Chondrocyte (in vitro differentiated cells): ENCODE data around the gene SLC5A9. TPM values are rescaled to one million over a fixed set of nuclear protein-coding genes. Genes with fewer than 3 reads are reported as not detected.

Experiments
- DNase-seq: peaks from one replicate; pipeline ENCODE4 v3.0.0; 2021; ENCODE audit warnings: mixed read lengths, low spot score
- H3K27ac Mint-ChIP-seq: one replicate; pipeline ENCODE4 v1.8.0; 2021; ENCODE audit warnings: mild to moderate bottlenecking, moderate library complexity, mixed read lengths; ENCODE audit not compliant: unreplicated experiment
- H3K27me3 Mint-ChIP-seq: 2 replicates; pipeline ENCODE4 v1.8.0; 2021; ENCODE audit warnings: low read depth, mixed read lengths
- H3K36me3 Mint-ChIP-seq: 2 replicates; pipeline ENCODE4 v1.8.0; 2021; ENCODE audit warnings: low read depth, mixed read lengths
- H3K4me1 Mint-ChIP-seq: 2 replicates; pipeline ENCODE4 v1.8.0; 2021; ENCODE audit warnings: low read depth, mild to moderate bottlenecking, mixed read lengths
- H3K4me3 Mint-ChIP-seq: one replicate; pipeline ENCODE4 v1.8.0; 2021; ENCODE audit warnings: mild to moderate bottlenecking, moderate library complexity, mixed read lengths; ENCODE audit not compliant: unreplicated experiment
- H3K9me3 Mint-ChIP-seq: 2 replicates; pipeline ENCODE4 v1.8.0; 2021; ENCODE audit warnings: low read depth, mixed read lengths
- total RNA-seq: library from RNA; stranded (reverse); gene quantifications from 3 replicates; pipeline ENCODE4 v1.2.1, GENCODE V29; 2021
- TF ChIP-seq, protein P1 (sequence below): fragments of 200-600 bp; sonication (generic); IDR thresholded peaks from 2 replicates; pipeline ENCODE4 v1.5.0; 2021; ENCODE audit warnings: antibody characterized with exemption, mild to moderate bottlenecking, moderate library complexity

Gene SLC5A9
- total RNA-seq, 1 donor from 2014 or later, result not detected

DNA sequence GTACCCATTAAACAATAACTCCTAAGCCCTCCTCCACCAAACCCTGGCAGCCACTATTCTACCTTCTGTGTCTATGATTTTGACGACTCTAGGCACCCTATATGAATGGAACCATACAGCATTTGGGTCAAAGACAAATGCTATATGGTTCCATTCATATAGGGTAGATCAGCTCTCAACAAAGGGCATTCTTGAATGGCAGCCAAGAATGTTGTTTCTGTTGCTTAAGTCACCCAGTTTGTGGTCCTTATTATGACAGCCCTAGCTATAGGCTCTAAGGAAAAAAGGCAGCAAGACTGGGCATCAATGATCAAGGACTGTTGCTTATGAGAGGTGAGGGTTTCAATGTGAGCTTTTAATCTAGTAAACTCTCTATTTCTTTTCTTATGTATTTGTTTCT lies 4.7 kb upstream of the SLC5A9 start:
- no peak overlapping the region for H3K4me3 Mint-ChIP-seq
- TF ChIP-seq, protein P1, sequence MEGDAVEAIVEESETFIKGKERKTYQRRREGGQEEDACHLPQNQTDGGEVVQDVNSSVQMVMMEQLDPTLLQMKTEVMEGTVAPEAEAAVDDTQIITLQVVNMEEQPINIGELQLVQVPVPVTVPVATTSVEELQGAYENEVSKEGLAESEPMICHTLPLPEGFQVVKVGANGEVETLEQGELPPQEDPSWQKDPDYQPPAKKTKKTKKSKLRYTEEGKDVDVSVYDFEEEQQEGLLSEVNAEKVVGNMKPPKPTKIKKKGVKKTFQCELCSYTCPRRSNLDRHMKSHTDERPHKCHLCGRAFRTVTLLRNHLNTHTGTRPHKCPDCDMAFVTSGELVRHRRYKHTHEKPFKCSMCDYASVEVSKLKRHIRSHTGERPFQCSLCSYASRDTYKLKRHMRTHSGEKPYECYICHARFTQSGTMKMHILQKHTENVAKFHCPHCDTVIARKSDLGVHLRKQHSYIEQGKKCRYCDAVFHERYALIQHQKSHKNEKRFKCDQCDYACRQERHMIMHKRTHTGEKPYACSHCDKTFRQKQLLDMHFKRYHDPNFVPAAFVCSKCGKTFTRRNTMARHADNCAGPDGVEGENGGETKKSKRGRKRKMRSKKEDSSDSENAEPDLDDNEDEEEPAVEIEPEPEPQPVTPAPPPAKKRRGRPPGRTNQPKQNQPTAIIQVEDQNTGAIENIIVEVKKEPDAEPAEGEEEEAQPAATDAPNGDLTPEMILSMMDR, result no peak
- no peak overlapping the region for H3K27ac Mint-ChIP-seq
- DNase-seq, result no peak
- H3K36me3 Mint-ChIP-seq, result no peaks in the 10 kb centered on the region
- H3K9me3 Mint-ChIP-seq, result peaks cover 3% of the 10 kb centered on the region
- H3K27me3 Mint-ChIP-seq, result peaks cover 26% of the 10 kb centered on the region
- no peaks in the 10 kb centered on the region for H3K4me1 Mint-ChIP-seq

- Mint-ChIP-seq H3K27me3 (peaks cover 14% of the 10 kb centered on the region), H3K27ac (no peak overlapping the region), H3K4me3 (no peak overlapping the region), H3K9me3 (peaks cover 3% of the 10 kb centered on the region), H3K4me1 (no peaks in the 10 kb centered on the region), H3K36me3 (no peaks in the 10 kb centered on the region)
- TF ChIP-seq, protein P1, result no peak
- DNase-seq, result no peak
Measured at GRCh38 chr1:48219803-48220202, 2.7 kb upstream of the SLC5A9 start.

- no peaks in the 10 kb centered on the region for H3K4me1 Mint-ChIP-seq
- no peak for DNase-seq
- peaks cover 11% of the 10 kb centered on the region for H3K27me3 Mint-ChIP-seq
- H3K9me3 Mint-ChIP-seq, result peaks cover 3% of the 10 kb centered on the region
- TF ChIP-seq, protein P1, result no peak
- H3K27ac Mint-ChIP-seq, result no peak overlapping the region
- H3K36me3 Mint-ChIP-seq, result no peaks in the 10 kb centered on the region
- no peak overlapping the region for H3K4me3 Mint-ChIP-seq
Measured at GRCh38 chr1:48221122-48221521, 1.4 kb upstream of the SLC5A9 start.

GRCh38 chr1:48221657-48222056 lies 859 bp upstream of the SLC5A9 start:
- Mint-ChIP-seq H3K4me3 (no peak overlapping the region), H3K27ac (no peak overlapping the region), H3K27me3 (peaks cover 9% of the 10 kb centered on the region), H3K9me3 (peaks cover 3% of the 10 kb centered on the region), H3K4me1 (no peaks in the 10 kb centered on the region), H3K36me3 (no peaks in the 10 kb centered on the region)
- DNase-seq, result no peak
- TF ChIP-seq, protein P1, result no peak

DNA sequence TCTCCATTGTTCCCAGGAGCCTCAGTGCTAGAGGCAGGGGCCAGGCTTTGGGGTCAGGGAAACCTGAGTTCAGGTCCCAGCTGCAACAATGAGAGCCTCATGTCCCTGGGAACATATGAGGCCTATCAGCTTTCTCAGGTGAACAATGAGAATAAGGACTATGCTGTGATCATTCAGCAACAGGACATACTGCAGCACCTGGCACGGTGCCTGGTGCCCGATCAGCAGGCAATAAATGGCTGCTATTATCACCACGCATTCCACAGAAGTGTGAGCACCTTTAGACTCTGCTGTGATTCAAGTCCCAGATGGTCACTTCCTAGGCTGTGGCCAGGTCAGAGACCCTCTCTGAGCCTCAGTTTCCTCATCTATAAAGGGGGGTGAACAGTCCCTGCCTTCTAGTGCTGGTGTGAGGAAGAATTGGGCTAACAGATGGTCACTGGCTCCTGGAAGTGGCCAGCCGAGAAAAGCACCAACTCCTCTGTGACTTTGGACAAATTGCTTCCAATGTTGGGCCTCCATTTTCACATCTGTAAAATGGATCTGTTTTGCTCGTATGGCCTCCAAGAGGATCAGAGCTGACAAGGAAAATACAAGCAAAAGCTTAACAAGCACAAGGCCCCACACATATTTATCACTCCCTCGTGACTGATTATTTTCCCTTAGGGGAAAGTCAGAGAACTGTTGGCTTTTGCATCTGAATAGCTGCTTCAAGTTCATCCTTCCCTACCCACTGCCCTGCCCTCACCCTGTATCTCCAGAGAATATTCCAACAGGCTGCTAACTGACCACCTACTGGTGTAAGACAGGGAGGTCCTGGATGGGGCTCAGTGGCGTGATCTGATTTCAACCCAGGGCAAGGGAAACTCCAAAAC lies 1.1 kb downstream of the SLC5A9 start:
- no peak for DNase-seq
- Mint-ChIP-seq H3K27ac (no peak overlapping the region), H3K27me3 (peaks cover 5% of the 10 kb centered on the region), H3K4me1 (no peaks in the 10 kb centered on the region), H3K9me3 (peaks cover 3% of the 10 kb centered on the region), H3K36me3 (no peaks in the 10 kb centered on the region), H3K4me3 (no peak overlapping the region)
- TF ChIP-seq, protein P1, result no peak
